Measurements from ENCODE around the gene SVEP1. TPM values are rescaled to one million over a fixed set of nuclear protein-coding genes. Genes with fewer than 3 reads are reported as not detected.

Gene SVEP1
- total and polyA plus RNA-seq, 2 donors (not counting 1 experiment from before 2014, with no cell fraction given) = not detected

DNA sequence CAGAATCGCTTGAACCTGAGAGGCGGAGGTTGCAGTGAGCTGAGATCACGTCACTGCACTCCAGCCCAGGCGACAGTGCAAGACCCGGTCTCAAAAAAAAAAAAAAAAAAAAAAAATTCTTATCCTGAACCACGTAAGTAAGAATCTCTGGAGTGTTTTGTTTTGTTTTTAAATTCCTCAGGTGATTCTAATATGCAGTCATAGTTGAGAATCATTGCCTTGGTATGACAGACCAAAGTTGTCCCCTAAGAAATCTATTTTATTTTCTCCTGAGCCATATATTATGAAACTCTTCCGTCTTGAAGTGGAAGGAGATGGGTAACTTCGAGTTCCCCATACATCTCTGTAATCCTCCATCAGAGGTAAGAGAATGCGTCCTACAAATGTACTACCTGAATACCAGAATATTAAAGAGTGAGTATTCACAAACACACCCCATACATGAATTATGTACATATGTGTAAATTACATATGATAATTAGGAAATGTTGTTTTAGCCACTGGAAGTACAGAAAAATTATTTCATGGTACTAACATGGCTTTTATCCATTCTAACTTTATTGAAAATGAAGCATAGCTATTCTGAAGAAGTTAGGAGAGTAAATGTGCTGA is 26.7 kb upstream of the SVEP1 start:
- CTCF ChIA-PET = no interaction called here
- H3K9me3 Mint-ChIP-seq (ENCODE audit: insufficient read depth) = no peaks in the 10 kb centered on the region
- H3K4me1 Mint-ChIP-seq = no peaks in the 10 kb centered on the region
- Histone ChIP-seq H3K27me3 (replicated peaks in 1 of 4; ENCODE audit: control extremely low read depth in 1 of 4, control insufficient read depth in 3 of 4, insufficient read depth in 4 of 4, low read length in 3 of 4) (no peaks in the 10 kb centered on the region), H4K20me1 (ENCODE audit: control insufficient read depth, insufficient read depth, low read length, poor library complexity, severe bottlenecking) (no peaks in the 10 kb centered on the region), H3K79me2 (ENCODE audit: control insufficient read depth, insufficient read depth, low read length) (no peaks in the 10 kb centered on the region), H3K4me2 (replicated peaks; ENCODE audit: low read depth, low read length, poor library complexity, severe bottlenecking) (no peak overlapping the region), H3K9me3 (ENCODE audit: control extremely low read depth in 1 of 3, control insufficient read depth in 2 of 3, insufficient read depth in 1 of 3, low read length in 2 of 3) (no peaks in the 10 kb centered on the region), H3K4me3 (ENCODE audit: control extremely low read depth in 1 of 5, extremely low read depth in 1 of 5, insufficient read depth in 1 of 5, low read depth in 2 of 5, low read length in 4 of 5) (no peak overlapping the region), H3K36me3 (replicated peaks in 1 of 2; ENCODE audit: control extremely low read depth in 1 of 2, control insufficient read depth in 1 of 2, extremely low read depth in 1 of 2, insufficient read depth in 2 of 2, low read length in 1 of 2) (no peaks in the 10 kb centered on the region), H3K27ac (ENCODE audit: low read length in 2 of 2) (no peak overlapping the region), H2AFZ (ENCODE audit: insufficient read depth, low read depth, low read length, poor library complexity, severe bottlenecking) (no peak overlapping the region), H3K9ac (ENCODE audit: low read length) (no peak overlapping the region), H3K4me1 (ENCODE audit: control insufficient read depth in 2 of 2, insufficient read depth in 2 of 2, low read length in 2 of 2) (no peaks in the 10 kb centered on the region)
- no peak for ATAC-seq (ENCODE audit: low read depth)
- DNase-seq = no peak
- no peak overlapping the region for H3K27ac Mint-ChIP-seq
- H3K27me3 Mint-ChIP-seq = peaks cover 22% of the 10 kb centered on the region
- TF ChIP-seq, protein P1, sequence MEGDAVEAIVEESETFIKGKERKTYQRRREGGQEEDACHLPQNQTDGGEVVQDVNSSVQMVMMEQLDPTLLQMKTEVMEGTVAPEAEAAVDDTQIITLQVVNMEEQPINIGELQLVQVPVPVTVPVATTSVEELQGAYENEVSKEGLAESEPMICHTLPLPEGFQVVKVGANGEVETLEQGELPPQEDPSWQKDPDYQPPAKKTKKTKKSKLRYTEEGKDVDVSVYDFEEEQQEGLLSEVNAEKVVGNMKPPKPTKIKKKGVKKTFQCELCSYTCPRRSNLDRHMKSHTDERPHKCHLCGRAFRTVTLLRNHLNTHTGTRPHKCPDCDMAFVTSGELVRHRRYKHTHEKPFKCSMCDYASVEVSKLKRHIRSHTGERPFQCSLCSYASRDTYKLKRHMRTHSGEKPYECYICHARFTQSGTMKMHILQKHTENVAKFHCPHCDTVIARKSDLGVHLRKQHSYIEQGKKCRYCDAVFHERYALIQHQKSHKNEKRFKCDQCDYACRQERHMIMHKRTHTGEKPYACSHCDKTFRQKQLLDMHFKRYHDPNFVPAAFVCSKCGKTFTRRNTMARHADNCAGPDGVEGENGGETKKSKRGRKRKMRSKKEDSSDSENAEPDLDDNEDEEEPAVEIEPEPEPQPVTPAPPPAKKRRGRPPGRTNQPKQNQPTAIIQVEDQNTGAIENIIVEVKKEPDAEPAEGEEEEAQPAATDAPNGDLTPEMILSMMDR (IDR thresholded peaks at IDR 0.05) = no peak
- no peak for TF ChIP-seq EZH2 (IDR thresholded peaks at IDR 0.05; ENCODE audit: borderline replicate concordance, insufficient read depth, low read depth, low read length, poor library complexity, severe bottlenecking)
- intact Hi-C loops (cut with micrococcal nuclease) = no loop called here
- POLR2A ChIA-PET = no interaction called here
- WGBS (ENCODE audit: insufficient coverage) = 100% methylated on average over 1 of the region's 9 CpGs
- no peak overlapping the region for H3K4me3 Mint-ChIP-seq

DNA sequence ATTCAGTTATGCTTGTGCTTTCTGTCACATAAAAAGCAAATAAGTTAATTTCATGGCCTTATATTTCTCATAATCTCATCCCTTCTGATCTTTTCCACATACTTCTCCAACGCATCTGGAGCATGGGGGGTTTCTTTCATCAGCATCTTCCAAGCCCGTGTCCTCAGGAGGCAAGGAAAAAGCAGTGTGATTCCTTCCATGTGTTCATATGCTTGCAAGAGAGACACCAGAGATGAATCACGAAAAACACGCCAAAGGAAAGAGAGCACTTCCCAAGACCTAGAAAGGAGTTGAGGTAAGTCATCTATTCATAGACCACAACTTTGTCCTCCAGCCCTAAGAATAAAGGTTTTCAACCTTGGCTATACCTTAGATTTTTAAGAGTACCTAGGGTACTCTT is 26.0 kb upstream of the SVEP1 start:
- POLR2A ChIA-PET = no interaction called here
- Histone ChIP-seq H3K9me3 (ENCODE audit: control extremely low read depth in 1 of 3, control insufficient read depth in 2 of 3, insufficient read depth in 1 of 3, low read length in 2 of 3) (no peaks in the 10 kb centered on the region), H3K27ac (ENCODE audit: low read length in 2 of 2) (no peak overlapping the region), H3K4me1 (ENCODE audit: control insufficient read depth in 2 of 2, insufficient read depth in 2 of 2, low read length in 2 of 2) (no peaks in the 10 kb centered on the region), H4K20me1 (ENCODE audit: control insufficient read depth, insufficient read depth, low read length, poor library complexity, severe bottlenecking) (no peaks in the 10 kb centered on the region), H3K36me3 (replicated peaks in 1 of 2; ENCODE audit: control extremely low read depth in 1 of 2, control insufficient read depth in 1 of 2, extremely low read depth in 1 of 2, insufficient read depth in 2 of 2, low read length in 1 of 2) (no peaks in the 10 kb centered on the region), H2AFZ (ENCODE audit: insufficient read depth, low read depth, low read length, poor library complexity, severe bottlenecking) (no peak overlapping the region), H3K79me2 (ENCODE audit: control insufficient read depth, insufficient read depth, low read length) (no peaks in the 10 kb centered on the region), H3K27me3 (replicated peaks in 1 of 4; ENCODE audit: control extremely low read depth in 1 of 4, control insufficient read depth in 3 of 4, insufficient read depth in 4 of 4, low read length in 3 of 4) (no peaks in the 10 kb centered on the region), H3K9ac (ENCODE audit: low read length) (no peak overlapping the region), H3K4me2 (replicated peaks; ENCODE audit: low read depth, low read length, poor library complexity, severe bottlenecking) (no peak overlapping the region), H3K4me3 (ENCODE audit: control extremely low read depth in 1 of 5, extremely low read depth in 1 of 5, insufficient read depth in 1 of 5, low read depth in 2 of 5, low read length in 4 of 5) (no peak overlapping the region)
- CTCF ChIA-PET = no interaction called here
- ATAC-seq (ENCODE audit: low read depth) (no peak), DNase-seq (no peak)
- no peak overlapping the region for H3K4me3 Mint-ChIP-seq
- no peaks in the 10 kb centered on the region for H3K4me1 Mint-ChIP-seq
- no peaks in the 10 kb centered on the region for H3K9me3 Mint-ChIP-seq (ENCODE audit: insufficient read depth)
- TF ChIP-seq, protein P1 (IDR thresholded peaks at IDR 0.05) = no peak
- TF ChIP-seq EZH2 (IDR thresholded peaks at IDR 0.05; ENCODE audit: borderline replicate concordance, insufficient read depth, low read depth, low read length, poor library complexity, severe bottlenecking) = no peak
- no peak overlapping the region for H3K27ac Mint-ChIP-seq
- peaks cover 22% of the 10 kb centered on the region for H3K27me3 Mint-ChIP-seq
- intact Hi-C loops (cut with micrococcal nuclease) = no loop called here
- WGBS (ENCODE audit: insufficient coverage) = 83% methylated on average over 1 of the region's 4 CpGs

All from B cell (primary cell).